ENCODE measurements around the gene ZFP36L1. TPM values are rescaled to one million over a fixed set of nuclear protein-coding genes. Genes with fewer than 3 reads are reported as not detected.

ZFP36L1 gene
- total and polyA plus RNA-seq, 2 of the 13 experiments (the other 11 are each of a cell fraction or from before 2014, with no cell fraction given), result 7.4 to 10.2 TPM

GRCh38 chr14:68814539-68815297 is 21.9 kb upstream of the ZFP36L1 start (continued):
- TF ChIP-seq CREB3 (CRISPR knock-in tag; IDR thresholded peaks at IDR 0.05) (no peak), MAF1 (CRISPR knock-in tag; IDR thresholded peaks at IDR 0.05; ENCODE audit: borderline replicate concordance) (no peak), ZNF609 (CRISPR knock-in tag; IDR thresholded peaks at IDR 0.05; ENCODE audit: borderline replicate concordance) (no peak), TSC22D2 (CRISPR knock-in tag; IDR thresholded peaks at IDR 0.05; ENCODE audit: borderline replicate concordance) (no peak), ZGPAT (CRISPR knock-in tag; IDR thresholded peaks at IDR 0.05) (no peak), PHF20 (CRISPR knock-in tag; IDR thresholded peaks at IDR 0.05) (no peak), ZNF784 (CRISPR knock-in tag; IDR thresholded peaks at IDR 0.05; ENCODE audit: borderline replicate concordance) (no peak), SMARCC2 (IDR thresholded peaks at IDR 0.05) (no peak), ZBTB21 (CRISPR knock-in tag; IDR thresholded peaks at IDR 0.05) (no peak), THAP8 (CRISPR knock-in tag; IDR thresholded peaks at IDR 0.05; ENCODE audit: borderline replicate concordance) (no peak), ZNF782 (CRISPR knock-in tag; IDR thresholded peaks at IDR 0.05; ENCODE audit: borderline replicate concordance) (no peak), SMAD9 (CRISPR knock-in tag; IDR thresholded peaks at IDR 0.05) (no peak), HMGXB3 (CRISPR knock-in tag; IDR thresholded peaks at IDR 0.05; ENCODE audit: borderline replicate concordance) (no peak), ZNF83 (CRISPR knock-in tag; IDR thresholded peaks at IDR 0.05; ENCODE audit: borderline replicate concordance) (no peak), MTF1 (CRISPR knock-in tag; IDR thresholded peaks at IDR 0.05) (no peak)

Data from HepG2 (cell line).